Breast epithelium (tissue), 4 donors: Measurements from ENCODE around the gene OGDHL. TPM values are rescaled to one million over a fixed set of nuclear protein-coding genes. Genes with fewer than 3 reads are reported as not detected.
"Not testable (repeated sequence)": the region's sequence is repeated elsewhere in the genome, so short reads cannot be mapped to it uniquely, and the experiment has no call there.

Experiments used
- DNase-seq, 2 donors: peaks; one replicate each; pipeline ENCODE4 v3.0.0-alpha.2; 2019; ENCODE audit warnings: low spot score in 2 of 2
- H3K27ac ChIP-seq, 2 donors: fragments of 200-600 bp; sonication (generic) in 1 of 2; one replicate each; pipeline ENCODE4 v1.5.1; 2016 to 2019; ENCODE audit warnings: mild to moderate bottlenecking in 1 of 2
- H3K27me3 ChIP-seq, 2 donors: fragments of 200-600 bp; sonication (generic) in 1 of 2; one replicate each; pipeline versions ENCODE4 v1.5.1 to v1.6.0; 2017 to 2019; ENCODE audit warnings: control low read depth in 1 of 2, mild to moderate bottlenecking in 1 of 2
- H3K36me3 ChIP-seq: fragments of 200-600 bp; one replicate; pipeline ENCODE4 v1.5.1; 2019
- H3K4me1 ChIP-seq, 2 donors: fragments of 200-600 bp; sonication (generic); one replicate each; pipeline ENCODE4 v1.5.1; 2016 to 2019; ENCODE audit warnings: control low read depth in 1 of 2
- H3K4me3 ChIP-seq, 3 donors: fragments of 200-600 bp; sonication (generic); 1 replicate in 2 of 3; 2 replicates in 1 of 3; pipeline ENCODE4 v1.5.1; 2016 to 2019; ENCODE audit warnings: mild to moderate bottlenecking in 3 of 3, moderate library complexity in 2 of 3
- H3K9me3 ChIP-seq, 2 donors: fragments of 200-600 bp; sonication (generic) in 1 of 2; one replicate each; pipeline ENCODE4 v1.5.1; 2016 to 2019; ENCODE audit warnings: control low read depth in 1 of 2
- CTCF ChIP-seq, 3 donors: fragments of 450-650 bp; IDR thresholded peaks; one replicate each; pipeline ENCODE4 v1.5.1; 2016 to 2017; ENCODE audit warnings: antibody characterized with exemption in 3 of 3, mild to moderate bottlenecking in 3 of 3, moderate library complexity in 3 of 3
- POLR2A ChIP-seq: fragments of 450-650 bp; IDR thresholded peaks from one replicate; pipeline ENCODE4 v1.6.1; 2016; ENCODE audit warnings: antibody characterized with exemption, mild to moderate bottlenecking, moderate library complexity
- POLR2AphosphoS5 ChIP-seq, 3 donors: sonication (generic); formaldehyde crosslinking; IDR thresholded peaks; one replicate each; pipeline ENCODE4 v1.6.1; 2017; ENCODE audit warnings: antibody characterized with exemption in 3 of 3
- intact Hi-C: fragments of 100-400 bp; cut with DNase I; formaldehyde crosslinking; loops from one replicate; pipeline ENCODE4 v1.15.1; 2023; ENCODE audit warnings: low total_unique reads
- total RNA-seq, 3 donors: library from RNA; depleted of rRNA; stranded (reverse); fragments of >200 nt; gene quantifications; one replicate each; pipeline ENCODE4 v1.1.0, GENCODE V29; 2016

OGDHL gene
- total RNA-seq, 3 donors from 2014 or later = not detected

GRCh38 chr10:49756641-49757040, 5.5 kb downstream of the OGDHL start:
- Histone ChIP-seq H3K9me3 (no peaks in the 10 kb centered on the region), H3K27me3 (peaks cover 0 to 10% of the 10 kb centered on the region in 2 donors), H3K4me1 (peaks cover 0 to 1% of the 10 kb centered on the region in 2 donors), H3K27ac (no peak overlapping the region), H3K36me3 (no peaks in the 10 kb centered on the region), H3K4me3 (no peak overlapping the region)
- DNase-seq = no peak
- TF ChIP-seq POLR2AphosphoS5 (IDR thresholded peaks at IDR 0.05) = no peak
- TF ChIP-seq POLR2A = no peak
- no peak for TF ChIP-seq CTCF (IDR thresholded peaks at IDR 0.05)
- intact Hi-C loops = no loop called here

GRCh38 chr10:49756031-49756430, 6.1 kb downstream of the OGDHL start:
- Histone ChIP-seq H3K4me1 (no peaks in the 10 kb centered on the region), H3K27ac (no peak overlapping the region), H3K9me3 (no peaks in the 10 kb centered on the region), H3K27me3 (peaks cover 0 to 4% of the 10 kb centered on the region in 2 donors), H3K36me3 (no peaks in the 10 kb centered on the region), H3K4me3 (no peak overlapping the region)
- intact Hi-C loops = no loop called here
- DNase-seq = no peak
- TF ChIP-seq POLR2AphosphoS5 (IDR thresholded peaks at IDR 0.05) = no peak
- TF ChIP-seq CTCF (IDR thresholded peaks at IDR 0.05) = no peak
- TF ChIP-seq POLR2A = no peak

- H3K4me3 ChIP-seq, intact Hi-C loops, DNase-seq, H3K4me1 ChIP-seq, H3K36me3 ChIP-seq, H3K9me3 ChIP-seq, H3K27ac ChIP-seq, H3K27me3 ChIP-seq: not testable (repeated sequence)
Measured at GRCh38 chr10:49754951-49755350, 7.2 kb downstream of the OGDHL start.

- Histone ChIP-seq H3K9me3 (no peaks in the 10 kb centered on the region), H3K27ac (no peak overlapping the region), H3K27me3 (no peaks in the 10 kb centered on the region), H3K4me1 (no peaks in the 10 kb centered on the region), H3K36me3 (no peaks in the 10 kb centered on the region), H3K4me3 (no peak overlapping the region)
- TF ChIP-seq POLR2A (no peak), CTCF (IDR thresholded peaks at IDR 0.05) (no peak), POLR2AphosphoS5 (IDR thresholded peaks at IDR 0.05) (no peak)
- DNase-seq = no peak
- intact Hi-C loops = no loop called here
Measured at GRCh38 chr10:49752584-49752983, 9.5 kb downstream of the OGDHL start.

GRCh38 chr10:49751636-49752510, 10.2 kb downstream of the OGDHL start:
- intact Hi-C loops = no loop called here
- no peaks in the 10 kb centered on the region for H3K9me3 ChIP-seq
- TF ChIP-seq POLR2A = no peak
- no peak for TF ChIP-seq POLR2AphosphoS5 (IDR thresholded peaks at IDR 0.05)
- TF ChIP-seq CTCF (IDR thresholded peaks at IDR 0.05) = no peak
- H3K27ac ChIP-seq = no peak overlapping the region
- H3K4me3 ChIP-seq = no peak overlapping the region
- H3K36me3 ChIP-seq = no peaks in the 10 kb centered on the region
- no peak for DNase-seq
- no peaks in the 10 kb centered on the region for H3K27me3 ChIP-seq
- H3K4me1 ChIP-seq = no peaks in the 10 kb centered on the region
